Measurements from ENCODE around the gene FARP2.

DNA sequence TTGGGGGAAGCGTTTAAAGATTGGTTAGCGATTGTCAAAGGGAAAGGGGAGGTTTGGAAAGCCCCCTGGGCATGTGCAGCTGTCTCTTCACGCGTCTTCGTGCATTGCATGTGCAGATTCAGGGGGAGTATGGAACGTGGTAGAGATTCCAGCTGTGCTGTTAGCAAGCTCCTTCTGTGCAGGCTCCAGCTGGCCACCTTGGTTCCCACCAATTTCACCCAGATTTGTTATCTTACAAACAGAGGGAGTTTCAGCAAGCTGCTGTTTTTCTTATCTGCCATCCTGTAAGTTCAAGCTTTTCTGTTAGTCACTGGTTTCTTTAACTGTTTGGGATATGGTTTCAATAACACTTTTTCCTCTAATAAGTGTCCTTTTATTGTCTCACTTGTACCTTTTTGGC, 30.4 kb downstream of the FARP2 start:
- TF ChIP-seq, protein P1, sequence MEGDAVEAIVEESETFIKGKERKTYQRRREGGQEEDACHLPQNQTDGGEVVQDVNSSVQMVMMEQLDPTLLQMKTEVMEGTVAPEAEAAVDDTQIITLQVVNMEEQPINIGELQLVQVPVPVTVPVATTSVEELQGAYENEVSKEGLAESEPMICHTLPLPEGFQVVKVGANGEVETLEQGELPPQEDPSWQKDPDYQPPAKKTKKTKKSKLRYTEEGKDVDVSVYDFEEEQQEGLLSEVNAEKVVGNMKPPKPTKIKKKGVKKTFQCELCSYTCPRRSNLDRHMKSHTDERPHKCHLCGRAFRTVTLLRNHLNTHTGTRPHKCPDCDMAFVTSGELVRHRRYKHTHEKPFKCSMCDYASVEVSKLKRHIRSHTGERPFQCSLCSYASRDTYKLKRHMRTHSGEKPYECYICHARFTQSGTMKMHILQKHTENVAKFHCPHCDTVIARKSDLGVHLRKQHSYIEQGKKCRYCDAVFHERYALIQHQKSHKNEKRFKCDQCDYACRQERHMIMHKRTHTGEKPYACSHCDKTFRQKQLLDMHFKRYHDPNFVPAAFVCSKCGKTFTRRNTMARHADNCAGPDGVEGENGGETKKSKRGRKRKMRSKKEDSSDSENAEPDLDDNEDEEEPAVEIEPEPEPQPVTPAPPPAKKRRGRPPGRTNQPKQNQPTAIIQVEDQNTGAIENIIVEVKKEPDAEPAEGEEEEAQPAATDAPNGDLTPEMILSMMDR (IDR thresholded peaks at IDR 0.05; ENCODE audit: low read depth, low read length) = no peak
- no peak for TF ChIP-seq EZH2phosphoT487 (IDR thresholded peaks at IDR 0.05; ENCODE audit: low read depth)
